HepG2 (cell line): Measurements from ENCODE around the gene SEMA3C. TPM values are rescaled to one million over a fixed set of nuclear protein-coding genes. Genes with fewer than 3 reads are reported as not detected.

ENCODE experiments used
- ATAC-seq: fragments of 200-7000 bp; cut with Tn5 transposase; 3 replicates; pipeline ENCODE4 v1.9.1; 2020; ENCODE audit warnings: mild to moderate bottlenecking, moderate library complexity
- BruUV-seq: library from RNA; stranded (reverse); fragments of 400-500 nt; replicated peaks from 2 replicates; lab custom pipeline; 2021; lab: Mats Ljungman, UMichigan
- CTCF ChIA-PET: fragments of 300-600 bp; formaldehyde crosslinking; extraction: SDS; loops from one replicate; lab custom pipeline; 2021; ENCODE audit warnings: low total read pairs, inconsistent platforms, low intra/inter-chr PET ratio; lab: Yijun Ruan, JAX
- POLR2A ChIA-PET: fragments of 350-600 bp; sonication (Branson Sonifier 250); formaldehyde crosslinking; loops from one replicate; lab custom pipeline; 2020; ENCODE audit warnings: antibody characterized with exemption, inconsistent platforms; lab: Yijun Ruan, JAX
- DNase-seq: peaks from one replicate; pipeline ENCODE4 v3.0.0-alpha.2; 2015; ENCODE audit warnings: low spot score
- FAIRE-seq: peaks from 3 replicates; lab custom pipeline; 2011; peaks lifted over from hg19 to GRCh38; lab: Jason Lieb, UNC
- H2AFZ ChIP-seq: one replicate; pipeline ENCODE4 v1.6.1; 2011; ENCODE audit warnings: low read length, inconsistent platforms
- H3K27ac ChIP-seq: fragments of 300-600 bp; 3 replicates; pipeline ENCODE4 v1.8.0; 2011; ENCODE audit warnings: mixed run types, mild to moderate bottlenecking, mixed read lengths, low read length, inconsistent platforms; ENCODE audit not compliant: insufficient read depth; ENCODE audit errors: extremely low read length
- H3K27me3 ChIP-seq, 2 experiments: fragments of 200-600 bp in 1 of 2; 2 replicates in 1 of 2; 3 replicates in 1 of 2; pipeline versions ENCODE4 v1.6.0 to v1.8.0; 2011; ENCODE audit warnings: low read length in 2 of 2, mild to moderate bottlenecking in 2 of 2, moderate library complexity in 2 of 2, inconsistent platforms in 1 of 2; ENCODE audit not compliant: insufficient read depth in 2 of 2, control insufficient read depth in 1 of 2
- H3K36me3 ChIP-seq, 2 experiments: fragments of 200-600 bp in 1 of 2; replicated peaks in 1 of 2; 2 replicates in 1 of 2; 3 replicates in 1 of 2; pipeline versions ENCODE4 v1.5.1 to v1.8.0; 2011; ENCODE audit warnings: low read length in 2 of 2, inconsistent platforms in 1 of 2; ENCODE audit not compliant: insufficient read depth in 2 of 2, control insufficient read depth in 1 of 2
- H3K4me1 ChIP-seq: 2 replicates; pipeline ENCODE4 v1.5.1; 2012; ENCODE audit warnings: low read length, inconsistent platforms; ENCODE audit not compliant: insufficient read depth
- H3K4me2 ChIP-seq: 2 replicates; pipeline ENCODE4 v1.6.0; 2011; ENCODE audit warnings: low read depth, low read length, inconsistent platforms
- H3K4me3 ChIP-seq, 3 experiments: fragments of 200-600 bp in 1 of 3; sonication (generic), shearing (Covaris generic) in 1 of 3; replicated peaks in 1 of 3; 2 replicates each; pipeline ENCODE4 v1.5.1; 2011 to 2016; ENCODE audit warnings: low read length in 3 of 3, inconsistent platforms in 2 of 3, low read depth in 2 of 3, mild to moderate bottlenecking in 2 of 3, control low read depth in 1 of 3, mixed read lengths in 1 of 3; ENCODE audit not compliant: insufficient read depth in 1 of 3
- H3K79me2 ChIP-seq: one replicate; pipeline ENCODE4 v1.6.1; 2011; ENCODE audit warnings: low read length, inconsistent platforms; ENCODE audit not compliant: insufficient read depth
- H3K9ac ChIP-seq: 2 replicates; pipeline ENCODE4 v1.6.0; 2011; ENCODE audit warnings: mild to moderate bottlenecking, low read depth, low read length, inconsistent platforms; ENCODE audit not compliant: insufficient read depth
- H3K9me3 ChIP-seq: 2 replicates; pipeline ENCODE4 v1.5.1; 2012; ENCODE audit warnings: mild to moderate bottlenecking, low read length
- H4K20me1 ChIP-seq: 2 replicates; pipeline ENCODE4 v1.6.0; 2011; ENCODE audit warnings: inconsistent platforms, mild to moderate bottlenecking, low read length, moderate library complexity; ENCODE audit not compliant: insufficient read depth
- CREB1 ChIP-seq, 2 experiments: fragments of 450-650 bp in 1 of 2; IDR thresholded peaks; 2 replicates each; pipeline ENCODE4 v1.6.1; 2016 to 2017; ENCODE audit warnings: control low read depth in 1 of 2, mild to moderate bottlenecking in 1 of 2, missing compliant biosample characterization in 1 of 2, missing genetic modification characterization in 1 of 2
- HOXA3 ChIP-seq: sonication (generic); formaldehyde crosslinking; IDR thresholded peaks from 2 replicates; pipeline ENCODE4 v1.5.0; 2020; ENCODE audit warnings: missing genetic modification reagents
- MTERF4 ChIP-seq: sonication (generic); formaldehyde crosslinking; IDR thresholded peaks from 2 replicates; pipeline ENCODE4 v1.8.0; 2023; ENCODE audit warnings: mild to moderate bottlenecking, missing genetic modification reagents
- PATZ1 ChIP-seq: sonication (generic); formaldehyde crosslinking; IDR thresholded peaks from 2 replicates; pipeline ENCODE4 v1.4.0; 2020; ENCODE audit warnings: missing genetic modification reagents
- SETDB1 ChIP-seq: sonication (generic); formaldehyde crosslinking; IDR thresholded peaks from 2 replicates; pipeline ENCODE4 v1.5.1; 2020; ENCODE audit warnings: missing genetic modification reagents, mild to moderate bottlenecking, borderline replicate concordance
- ZBTB49 ChIP-seq: sonication (generic); formaldehyde crosslinking; IDR thresholded peaks from 2 replicates; pipeline ENCODE4 v1.4.0; 2020; ENCODE audit warnings: missing genetic modification reagents, borderline replicate concordance
- ZFP36 ChIP-seq: fragments of 150-350 bp; IDR thresholded peaks from 2 replicates; pipeline ENCODE4 v1.6.1; 2018; ENCODE audit warnings: borderline replicate concordance, low read length, low read depth; ENCODE audit not compliant: partially characterized antibody
- ZFY ChIP-seq: sonication (generic); formaldehyde crosslinking; IDR thresholded peaks from 2 replicates; pipeline ENCODE4 v1.4.0; 2020; ENCODE audit warnings: missing genetic modification reagents
- ZKSCAN8 ChIP-seq: IDR thresholded peaks from 2 replicates; pipeline ENCODE4 v1.6.1; 2016; ENCODE audit warnings: borderline replicate concordance, missing genetic modification reagents, missing compliant biosample characterization
- ZNF331 ChIP-seq: sonication (generic); formaldehyde crosslinking; IDR thresholded peaks from 2 replicates; pipeline ENCODE4 v1.4.0; 2020; ENCODE audit warnings: missing genetic modification reagents
- ZNF703 ChIP-seq: sonication (generic); formaldehyde crosslinking; IDR thresholded peaks from 2 replicates; pipeline ENCODE4 v1.5.1; 2020; ENCODE audit warnings: missing genetic modification reagents, mild to moderate bottlenecking, moderate library complexity, borderline replicate concordance
- WGBS: methylation state at CpG from one replicate; pipeline ENCODE4 v1.1.6; 2017; ENCODE audit warnings: low lambda C conversion rate; 5-methylcytosine and 5-hydroxymethylcytosine counted together
- in situ Hi-C: cut with HindIII; loops from 2 replicates; pipeline ENCODE4 v1.10.0; 2017; ENCODE audit warnings: low pct_unique_long_range_greater_than_20kb; ENCODE audit not compliant: extremely low pct_ligation_motif_present
- intact Hi-C: fragments of 100-400 bp; cut with micrococcal nuclease; formaldehyde crosslinking; loops from one replicate; pipeline ENCODE4 v1.10.0; 2022; ENCODE audit not compliant: unreplicated experiment
- polyA plus RNA-seq, 8 experiments: library from polyadenylated mRNA; depleted of rRNA in 3 of 8; stranded (reverse) in 7 of 8; unstranded in 1 of 8; fragments of >200 nt; fragmentation: Illumina TruSeq in 4 of 8; extraction: Trizol in 4 of 8; gene quantifications; 2 replicates each; pipeline versions ENCODE4 v1.2.1 to v1.2.3, GENCODE V29; 2011 to 2016; ENCODE audit warnings: low read depth in 4 of 8, missing spikeins in 1 of 8, mixed read lengths in 1 of 8; ENCODE audit not compliant: insufficient read depth in 1 of 8
- total RNA-seq, 5 experiments: library from RNA; depleted of rRNA; stranded (reverse); fragments of >200 nt; fragmentation: Illumina TruSeq; extraction: Trizol; gene quantifications; 2 replicates each; pipeline ENCODE4 v1.2.3, GENCODE V29; 2016; ENCODE audit warnings: low read depth in 1 of 5

SEMA3C gene
- total and polyA plus RNA-seq, 2 of the 13 experiments (the other 11 are each of a cell fraction or from before 2014, with no cell fraction given): 0.05 to 0.13 TPM

- TF ChIP-seq ZBTB49 (CRISPR knock-in tag): no peak
Measured at GRCh38 chr7:80875537-80876120, 43.2 kb downstream of the SEMA3C start (continued).

- Histone ChIP-seq H3K9ac (no peak overlapping the region), H3K4me2 (no peak overlapping the region), H3K9me3 (no peaks in the 10 kb centered on the region), H3K79me2 (no peaks in the 10 kb centered on the region), H2AFZ (no peak overlapping the region), H3K36me3 (no peaks in the 10 kb centered on the region), H3K27ac (no peak overlapping the region), H4K20me1 (no peaks in the 10 kb centered on the region), H3K27me3 (no peaks in the 10 kb centered on the region), H3K4me3 (no peak overlapping the region), H3K4me1 (no peaks in the 10 kb centered on the region)
- ChIA-PET CTCF (no interaction called here), POLR2A (no interaction called here)
- FAIRE-seq (no peak), DNase-seq (no peak), ATAC-seq (no peak)
- in situ Hi-C loops (no loop called here), intact Hi-C loops (no loop called here)
- no TSS peak for BruUV-seq
- TF ChIP-seq CREB1 (IDR thresholded peaks at IDR 0.05): peak; percentile 82
- TF ChIP-seq CREB1 (CRISPR knock-in tag; IDR thresholded peaks at IDR 0.05): no peak
- no peak for TF ChIP-seq ZFY (CRISPR knock-in tag)
- 35% methylated on average over 5 of the region's 5 CpGs for WGBS
Measured at GRCh38 chr7:80873140-80873539, 45.7 kb downstream of the SEMA3C start.

- POLR2A ChIA-PET: no interaction called here
- no TSS peak for BruUV-seq
- no peak for TF ChIP-seq SETDB1 (CRISPR knock-in tag)
- no peak for TF ChIP-seq ZFP36
- TF ChIP-seq MTERF4 (CRISPR knock-in tag): no peak
- TF ChIP-seq ZNF703 (CRISPR knock-in tag): no peak
- TF ChIP-seq PATZ1 (CRISPR knock-in tag): no peak
- TF ChIP-seq ZNF331: no peak
- TF ChIP-seq ZKSCAN8 (CRISPR knock-in tag): no peak
- TF ChIP-seq HOXA3: no peak
Measured at GRCh38 chr7:80871228-80871627, 47.6 kb downstream of the SEMA3C start.

More at GRCh38 chr7:80871228-80871627, 47.6 kb downstream of the SEMA3C start:
- Histone ChIP-seq H3K4me3 (no peak overlapping the region), H3K79me2 (no peaks in the 10 kb centered on the region), H3K36me3 (no peaks in the 10 kb centered on the region), H4K20me1 (no peaks in the 10 kb centered on the region), H3K4me2 (no peak overlapping the region), H3K9ac (no peak overlapping the region), H3K27me3 (no peaks in the 10 kb centered on the region), H3K27ac (no peak overlapping the region), H3K9me3 (no peaks in the 10 kb centered on the region), H3K4me1 (no peaks in the 10 kb centered on the region), H2AFZ (no peak overlapping the region)
- FAIRE-seq (no peak), ATAC-seq (no peak), DNase-seq (no peak)
- 23% methylated on average over 2 of the region's 2 CpGs for WGBS
- in situ Hi-C loops (no loop called here), intact Hi-C loops (no loop called here)
- CTCF ChIA-PET: no interaction called here
